ENCODE data around the gene COL4A6. TPM values are rescaled to one million over a fixed set of nuclear protein-coding genes. Genes with fewer than 3 reads are reported as not detected.

COL4A6 gene
- total and polyA plus RNA-seq, 2 of the 8 experiments (the other 6 are each of a cell fraction or from before 2014, with no cell fraction given) = 5.9 to 11.8 TPM

DNA sequence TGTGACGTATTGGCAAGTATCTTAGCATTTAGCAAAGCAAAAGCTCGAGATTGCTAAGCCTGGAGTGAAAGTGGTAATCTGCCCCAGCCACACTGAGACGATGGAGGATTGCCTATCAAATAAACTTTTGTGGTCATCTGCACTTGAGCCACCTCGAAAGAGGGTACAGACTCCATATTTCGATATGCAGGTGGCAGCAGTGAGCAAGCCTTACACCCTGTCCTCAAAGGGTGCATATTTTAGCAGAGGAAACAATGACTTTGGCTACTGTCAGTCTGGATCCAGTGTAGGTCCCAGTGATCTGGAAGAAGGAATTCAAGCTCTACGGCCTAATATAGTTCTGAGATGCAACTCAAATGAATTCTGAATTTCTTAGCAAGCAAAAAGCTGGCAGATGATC is 192.8 kb downstream of the COL4A6 start:
- H2BK15ac ChIP-seq (ENCODE audit: low read length) = no peak overlapping the region
- 90% methylated on average over 6 of the region's 6 CpGs; no CpG with 5 or more reads in 1 of the 2 experiments for WGBS, 2 experiments (ENCODE audit: extremely low coverage in 1 of 2, insufficient coverage in 1 of 2, insufficient read length in 1 of 2, insufficient replicate concordance in 2 of 2, low coverage in 1 of 2, low lambda C conversion rate in 2 of 2, missing lambda C conversion rate in 1 of 2)
- no peak overlapping the region for H3K18ac ChIP-seq (ENCODE audit: extremely low read depth, low read length)
- no peak overlapping the region for H3K4me2 ChIP-seq (ENCODE audit: insufficient read depth in 1 of 2, low read depth in 2 of 2, low read length in 2 of 2)
- no peak overlapping the region for H2BK12ac ChIP-seq (ENCODE audit: low read depth, low read length)
- no peaks in the 10 kb centered on the region for H3K9me3 ChIP-seq (ENCODE audit: insufficient read depth in 2 of 2, low read depth in 1 of 2, low read length in 1 of 2)
- H4K20me1 ChIP-seq (replicated peaks in 1 of 2; ENCODE audit: control insufficient read depth in 1 of 2, insufficient read depth in 2 of 2, low read length in 2 of 2) = no peaks in the 10 kb centered on the region
- H3K4me1 ChIP-seq (replicated peaks in 1 of 4; ENCODE audit: control insufficient read depth in 3 of 4, insufficient read depth in 4 of 4, low read length in 3 of 4) = no peaks in the 10 kb centered on the region
- H3K4ac ChIP-seq (replicated peaks; ENCODE audit: insufficient read length, low read depth, low read length) = no peak overlapping the region
- FAIRE-seq = no peak
- no peak overlapping the region for H3K4me3 ChIP-seq (ENCODE audit: extremely low read depth in 1 of 4, insufficient read depth in 2 of 4, low read depth in 3 of 4, low read length in 4 of 4)
- no peak overlapping the region for H2BK120ac ChIP-seq (replicated peaks; ENCODE audit: low read depth, low read length)
- no peak overlapping the region for H4K8ac ChIP-seq (ENCODE audit: extremely low read depth, insufficient read depth, low read length)
- H3K36me3 ChIP-seq (ENCODE audit: control insufficient read depth in 2 of 4, insufficient read depth in 4 of 4, low read length in 3 of 4) = no peaks in the 10 kb centered on the region
- H3K79me1 ChIP-seq (ENCODE audit: low read depth, low read length) = no peaks in the 10 kb centered on the region
- no peak overlapping the region for H4K91ac ChIP-seq (replicated peaks; ENCODE audit: insufficient read length, low read length)
- no peak overlapping the region for H2AK5ac ChIP-seq (ENCODE audit: low read depth, low read length)
- ChIA-PET CTCF (ENCODE audit: partially characterized antibody) (interaction anchor here (1.0 to 2.7 kb wide), 6 partner anchors 10 to 293 kb away, joined by 3 to 11 read pairs (median 4); no protein-coding TSS in a partner anchor), POLR2A (ENCODE audit: partially characterized antibody) (no interaction called here)
- no peak overlapping the region for H2BK5ac ChIP-seq (ENCODE audit: low read depth, low read length)
- no peak overlapping the region for H4K5ac ChIP-seq (ENCODE audit: insufficient read length, low read depth, low read length)
- no peaks in the 10 kb centered on the region for H3K27me3 ChIP-seq (replicated peaks in 1 of 4; ENCODE audit: control insufficient read depth in 3 of 4, extremely low read depth in 1 of 4, insufficient read depth in 3 of 4, low read length in 3 of 4)
- no peak overlapping the region for H2AFZ ChIP-seq (ENCODE audit: low read length)
- no peak for DNase-seq (ENCODE audit: low read depth in 1 of 2, low spot score in 2 of 2)
- no peak overlapping the region for H3K23ac ChIP-seq (ENCODE audit: insufficient read length)
- no peak overlapping the region for H3K14ac ChIP-seq (ENCODE audit: insufficient read length)
- no peaks in the 10 kb centered on the region for H3K23me2 ChIP-seq (ENCODE audit: low read depth, low read length)
- no peaks in the 10 kb centered on the region for H3K79me2 ChIP-seq (ENCODE audit: control insufficient read depth in 1 of 2, insufficient read depth in 2 of 2, low read length in 2 of 2)
- no peak overlapping the region for H2BK20ac ChIP-seq (ENCODE audit: low read length)
- no peak overlapping the region for H3K27ac ChIP-seq (ENCODE audit: low read depth, low read length)
- no peak overlapping the region for H3K9ac ChIP-seq (replicated peaks in 1 of 4; ENCODE audit: extremely low read depth in 1 of 4, low read depth in 3 of 4, low read length in 3 of 4)
- H3K56ac ChIP-seq (replicated peaks; ENCODE audit: insufficient read length, low read depth, low read length) = no peak overlapping the region

Measured in H1 (cell line).